HG03135 (cell line): ENCODE measurements around the gene PSMA8.
"Not testable (repeated sequence)": the region's sequence is repeated elsewhere in the genome, so short reads cannot be mapped to it uniquely, and the experiment has no call there.

ENCODE experiments used
- ATAC-seq: cut with Tn5 transposase; IDR thresholded peaks from one replicate; pipeline ENCODE4 v1.9.1; 2021; ENCODE audit warnings: mild to moderate bottlenecking, moderate library complexity; ENCODE audit not compliant: unreplicated experiment

PSMA8 gene

GRCh38 chr18:26167592-26167991 is 33.9 kb downstream of the PSMA8 start:
- ATAC-seq, result peak; percentile 79

GRCh38 chr18:26175481-26175880 is 41.8 kb downstream of the PSMA8 start:
- no peak for ATAC-seq

GRCh38 chr18:26176134-26176533 is 42.5 kb downstream of the PSMA8 start:
- ATAC-seq, result peak; percentile 40

GRCh38 chr18:26181343-26181826 is 47.7 kb downstream of the PSMA8 start:
- ATAC-seq, result peak; percentile 58

GRCh38 chr18:26183395-26184112 is 49.9 kb downstream of the PSMA8 start:
- no peak for ATAC-seq

- no peak for ATAC-seq
Observed at GRCh38 chr18:26185267-26185666, 51.6 kb downstream of the PSMA8 start.

GRCh38 chr18:26190506-26190905 is 56.8 kb downstream of the PSMA8 start:
- ATAC-seq, result peak; percentile 84

GRCh38 chr18:26192233-26192632 is 58.6 kb downstream of the PSMA8 start:
- ATAC-seq, result no peak

- ATAC-seq, result no peak
Observed at GRCh38 chr18:26196605-26197004, 62.9 kb downstream of the PSMA8 start.

GRCh38 chr18:26202001-26202400 is 68.3 kb downstream of the PSMA8 start:
- ATAC-seq, result not testable (repeated sequence)

GRCh38 chr18:26205318-26205717 is 71.6 kb downstream of the PSMA8 start:
- no peak for ATAC-seq

GRCh38 chr18:26206488-26206887 is 72.8 kb downstream of the PSMA8 start:
- no peak for ATAC-seq

- ATAC-seq, result no peak
Observed at GRCh38 chr18:26207937-26208336, 74.3 kb downstream of the PSMA8 start.

- no peak for ATAC-seq
Observed at GRCh38 chr18:26208977-26209376, 75.3 kb downstream of the PSMA8 start.

- ATAC-seq, result no peak
Observed at GRCh38 chr18:26210147-26210546, 76.5 kb downstream of the PSMA8 start.

- ATAC-seq, result peak; percentile 95
Observed at GRCh38 chr18:26215247-26215970, 81.7 kb downstream of the PSMA8 start.

- ATAC-seq, result no peak
Observed at GRCh38 chr18:26225022-26225693, 91.5 kb downstream of the PSMA8 start.

- no peak for ATAC-seq
Observed at GRCh38 chr18:26225915-26226228, 92.2 kb downstream of the PSMA8 start.

GRCh38 chr18:26226229-26227050 is 92.8 kb downstream of the PSMA8 start, which contains the start of gene TAF4B:
Gene TAF4B, plus strand, starts transcription at chr18:26226445. Its CDS starts 489 bp downstream, at chr18:26226934.
- peak; percentile 79 for ATAC-seq

- no peak for ATAC-seq
Observed at GRCh38 chr18:26227051-26227670, 93.5 kb downstream of the PSMA8 start.
